Cardiac muscle cell (in vitro differentiated cells and primary cell): Measurements from ENCODE around the gene TMEM178A. TPM values are rescaled to one million over a fixed set of nuclear protein-coding genes. Genes with fewer than 3 reads are reported as not detected.
"Not testable (repeated sequence)": the region's sequence is repeated elsewhere in the genome, so short reads cannot be mapped to it uniquely, and the experiment has no call there.

ENCODE experiments used
- DNase-seq, 2 donors: peaks; one replicate each; pipeline versions ENCODE4 v3.0.0 to v3.0.0-alpha.2; 2010 to 2017; ENCODE audit warnings: low read depth in 1 of 2, low spot score in 1 of 2
- H3K27ac ChIP-seq: fragments of 200-600 bp; sonication (generic); 2 replicates; pipeline ENCODE4 v1.5.1; 2016
- H3K27me3 ChIP-seq: fragments of 200-600 bp; sonication (generic); 2 replicates; pipeline ENCODE4 v1.6.0; 2016; ENCODE audit warnings: control low read depth
- H3K36me3 ChIP-seq: fragments of 200-600 bp; sonication (generic); 2 replicates; pipeline ENCODE4 v1.5.1; 2016; ENCODE audit warnings: control low read depth
- H3K4me1 ChIP-seq: fragments of 200-600 bp; sonication (generic); 2 replicates; pipeline ENCODE4 v1.8.1; 2017; ENCODE audit warnings: low read depth, mild to moderate bottlenecking, mixed run types
- H3K4me3 ChIP-seq: fragments of 200-600 bp; sonication (generic); 2 replicates; pipeline ENCODE4 v1.5.1; 2016; ENCODE audit warnings: mild to moderate bottlenecking
- H3K9me3 ChIP-seq: fragments of 200-600 bp; sonication (generic); 2 replicates; pipeline ENCODE4 v1.5.1; 2017; ENCODE audit warnings: low read depth, mild to moderate bottlenecking, control low read depth
- CTCF ChIP-seq: IDR thresholded peaks from 2 replicates; pipeline ENCODE4 v1.5.1; 2012; ENCODE audit warnings: low read depth, mild to moderate bottlenecking, low read length
- polyA plus RNA-seq: library from polyadenylated mRNA; unstranded; fragments of >200 nt; fragmentation: Nextera tagmentation; extraction: Ambion mirVana; gene quantifications from 2 replicates; pipeline ENCODE4 v1.2.1, GENCODE V29; 2016
- total RNA-seq: library from RNA; depleted of rRNA; stranded (reverse); fragments of >200 nt; gene quantifications from 2 replicates; pipeline ENCODE4 v1.2.3, GENCODE V29; 2016

The TMEM178A gene
- total and polyA plus RNA-seq, 2 experiments from 2014 or later, result 13.4 to 22.5 TPM

DNA sequence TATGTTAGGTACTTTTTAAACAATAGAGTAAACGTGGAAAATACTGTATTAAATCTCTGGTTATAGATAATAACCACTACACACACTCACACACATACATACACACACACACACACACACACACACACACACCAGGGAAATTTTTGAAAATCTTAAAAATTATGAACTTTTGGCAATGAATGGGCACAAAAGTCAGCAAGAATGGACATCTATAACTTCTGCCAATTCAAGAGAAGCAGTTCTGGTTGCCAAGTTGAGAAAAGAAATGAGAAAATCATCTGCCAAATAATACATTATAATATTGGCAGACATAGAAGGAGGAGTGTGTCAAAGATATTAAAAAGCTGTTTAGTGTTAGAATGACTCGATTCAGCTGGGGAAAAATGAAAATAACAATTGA, 42.9 kb upstream of the TMEM178A start:
- Histone ChIP-seq H3K4me1 (peaks cover 3% of the 10 kb centered on the region), H3K27me3 (no peaks in the 10 kb centered on the region), H3K36me3 (no peaks in the 10 kb centered on the region), H3K9me3 (no peaks in the 10 kb centered on the region), H3K27ac (no peak overlapping the region), H3K4me3 (no peak overlapping the region)
- no peak for TF ChIP-seq CTCF
- DNase-seq, result no peak

GRCh38 chr2:39623917-39624316, 41.8 kb upstream of the TMEM178A start:
- no peaks in the 10 kb centered on the region for H3K9me3 ChIP-seq
- H3K36me3 ChIP-seq, result no peaks in the 10 kb centered on the region
- TF ChIP-seq CTCF, result no peak
- no peak overlapping the region for H3K27ac ChIP-seq
- no peaks in the 10 kb centered on the region for H3K27me3 ChIP-seq
- H3K4me3 ChIP-seq, result no peak overlapping the region
- no peaks in the 10 kb centered on the region for H3K4me1 ChIP-seq
- peak in 1 of 2 donors; percentile 33 for DNase-seq

GRCh38 chr2:39625193-39625926, 40.4 kb upstream of the TMEM178A start:
- H3K27me3 ChIP-seq, result no peaks in the 10 kb centered on the region
- no peak for DNase-seq
- H3K4me3 ChIP-seq, result no peak overlapping the region
- no peaks in the 10 kb centered on the region for H3K36me3 ChIP-seq
- TF ChIP-seq CTCF, result no peak
- H3K4me1 ChIP-seq, result no peaks in the 10 kb centered on the region
- no peak overlapping the region for H3K27ac ChIP-seq
- no peaks in the 10 kb centered on the region for H3K9me3 ChIP-seq

DNA sequence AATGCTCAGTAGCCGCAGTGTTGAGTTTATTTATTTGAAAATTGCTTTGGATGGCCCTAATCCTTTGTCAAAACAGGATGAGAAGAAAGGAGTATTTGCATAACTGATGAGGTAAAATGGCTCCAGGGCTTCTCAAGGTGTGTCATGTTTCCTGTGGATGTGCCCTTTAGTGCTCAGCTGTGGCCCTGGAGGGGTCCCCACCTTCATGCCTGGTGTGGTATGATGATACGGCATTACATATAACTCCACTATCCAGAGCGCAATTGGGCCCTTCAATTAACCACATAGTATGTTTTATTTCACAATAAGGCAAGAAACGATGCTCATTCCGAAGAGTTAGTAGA, 39.8 kb upstream of the TMEM178A start:
- H3K36me3 ChIP-seq, result no peaks in the 10 kb centered on the region
- no peak for DNase-seq
- H3K9me3 ChIP-seq, result no peaks in the 10 kb centered on the region
- TF ChIP-seq CTCF, result no peak
- H3K4me1 ChIP-seq, result no peaks in the 10 kb centered on the region
- H3K4me3 ChIP-seq, result no peak overlapping the region
- H3K27ac ChIP-seq, result no peak overlapping the region
- no peaks in the 10 kb centered on the region for H3K27me3 ChIP-seq

DNA sequence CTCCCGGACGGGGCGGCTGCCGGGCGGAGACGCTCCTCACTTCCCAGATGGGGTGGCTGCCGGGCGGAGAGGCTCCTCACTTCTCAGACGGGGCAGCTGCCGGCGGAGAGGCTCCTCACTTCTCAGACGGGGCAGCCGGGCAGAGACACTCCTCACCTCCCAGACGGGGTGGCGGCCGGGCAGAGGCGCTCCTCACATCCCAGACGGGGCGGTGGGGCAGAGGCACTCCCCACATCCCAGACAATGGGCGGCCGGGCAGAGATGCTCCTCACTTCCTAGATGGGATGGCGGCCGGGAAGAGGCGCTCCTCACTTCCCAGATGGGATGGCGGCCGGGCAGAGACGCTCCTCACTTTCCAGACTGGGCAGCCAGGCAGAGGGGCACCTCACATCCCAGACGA, 37.4 kb upstream of the TMEM178A start:
- H3K4me3 ChIP-seq, H3K36me3 ChIP-seq, H3K27me3 ChIP-seq, DNase-seq, H3K9me3 ChIP-seq, H3K27ac ChIP-seq, H3K4me1 ChIP-seq: not testable (repeated sequence)

DNA sequence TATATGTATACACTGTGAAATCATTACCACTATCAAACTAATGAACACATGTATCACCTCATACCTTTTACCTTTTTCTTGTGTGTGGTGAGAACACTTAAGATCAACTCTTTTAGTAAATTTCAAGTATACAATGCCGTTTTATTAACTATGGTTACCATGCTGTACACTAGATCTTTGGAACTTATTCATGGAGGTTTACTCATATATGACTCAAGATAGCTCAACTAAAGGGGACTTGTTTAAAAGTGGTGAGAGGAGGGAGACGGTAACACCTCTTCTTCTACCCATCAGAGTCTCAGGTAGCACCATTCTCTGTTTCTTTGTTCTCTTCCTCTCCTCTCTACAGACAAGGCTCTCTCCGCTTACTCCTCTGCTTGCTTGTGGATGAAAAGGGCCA, 36.1 kb upstream of the TMEM178A start:
- DNase-seq, result no peak
- no peak for TF ChIP-seq CTCF
- H3K9me3 ChIP-seq, result no peaks in the 10 kb centered on the region
- H3K36me3 ChIP-seq, result no peaks in the 10 kb centered on the region
- no peaks in the 10 kb centered on the region for H3K27me3 ChIP-seq
- no peaks in the 10 kb centered on the region for H3K4me1 ChIP-seq
- no peak overlapping the region for H3K4me3 ChIP-seq
- no peak overlapping the region for H3K27ac ChIP-seq
